Measurements from ENCODE around the gene MBNL1.

- TF ChIP-seq, protein P1, sequence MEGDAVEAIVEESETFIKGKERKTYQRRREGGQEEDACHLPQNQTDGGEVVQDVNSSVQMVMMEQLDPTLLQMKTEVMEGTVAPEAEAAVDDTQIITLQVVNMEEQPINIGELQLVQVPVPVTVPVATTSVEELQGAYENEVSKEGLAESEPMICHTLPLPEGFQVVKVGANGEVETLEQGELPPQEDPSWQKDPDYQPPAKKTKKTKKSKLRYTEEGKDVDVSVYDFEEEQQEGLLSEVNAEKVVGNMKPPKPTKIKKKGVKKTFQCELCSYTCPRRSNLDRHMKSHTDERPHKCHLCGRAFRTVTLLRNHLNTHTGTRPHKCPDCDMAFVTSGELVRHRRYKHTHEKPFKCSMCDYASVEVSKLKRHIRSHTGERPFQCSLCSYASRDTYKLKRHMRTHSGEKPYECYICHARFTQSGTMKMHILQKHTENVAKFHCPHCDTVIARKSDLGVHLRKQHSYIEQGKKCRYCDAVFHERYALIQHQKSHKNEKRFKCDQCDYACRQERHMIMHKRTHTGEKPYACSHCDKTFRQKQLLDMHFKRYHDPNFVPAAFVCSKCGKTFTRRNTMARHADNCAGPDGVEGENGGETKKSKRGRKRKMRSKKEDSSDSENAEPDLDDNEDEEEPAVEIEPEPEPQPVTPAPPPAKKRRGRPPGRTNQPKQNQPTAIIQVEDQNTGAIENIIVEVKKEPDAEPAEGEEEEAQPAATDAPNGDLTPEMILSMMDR (IDR thresholded peaks at IDR 0.05): no peak
- TF ChIP-seq TCF7L2 (IDR thresholded peaks at IDR 0.05; ENCODE audit: low read depth, low read length): no peak
- TF ChIP-seq, protein P2, sequence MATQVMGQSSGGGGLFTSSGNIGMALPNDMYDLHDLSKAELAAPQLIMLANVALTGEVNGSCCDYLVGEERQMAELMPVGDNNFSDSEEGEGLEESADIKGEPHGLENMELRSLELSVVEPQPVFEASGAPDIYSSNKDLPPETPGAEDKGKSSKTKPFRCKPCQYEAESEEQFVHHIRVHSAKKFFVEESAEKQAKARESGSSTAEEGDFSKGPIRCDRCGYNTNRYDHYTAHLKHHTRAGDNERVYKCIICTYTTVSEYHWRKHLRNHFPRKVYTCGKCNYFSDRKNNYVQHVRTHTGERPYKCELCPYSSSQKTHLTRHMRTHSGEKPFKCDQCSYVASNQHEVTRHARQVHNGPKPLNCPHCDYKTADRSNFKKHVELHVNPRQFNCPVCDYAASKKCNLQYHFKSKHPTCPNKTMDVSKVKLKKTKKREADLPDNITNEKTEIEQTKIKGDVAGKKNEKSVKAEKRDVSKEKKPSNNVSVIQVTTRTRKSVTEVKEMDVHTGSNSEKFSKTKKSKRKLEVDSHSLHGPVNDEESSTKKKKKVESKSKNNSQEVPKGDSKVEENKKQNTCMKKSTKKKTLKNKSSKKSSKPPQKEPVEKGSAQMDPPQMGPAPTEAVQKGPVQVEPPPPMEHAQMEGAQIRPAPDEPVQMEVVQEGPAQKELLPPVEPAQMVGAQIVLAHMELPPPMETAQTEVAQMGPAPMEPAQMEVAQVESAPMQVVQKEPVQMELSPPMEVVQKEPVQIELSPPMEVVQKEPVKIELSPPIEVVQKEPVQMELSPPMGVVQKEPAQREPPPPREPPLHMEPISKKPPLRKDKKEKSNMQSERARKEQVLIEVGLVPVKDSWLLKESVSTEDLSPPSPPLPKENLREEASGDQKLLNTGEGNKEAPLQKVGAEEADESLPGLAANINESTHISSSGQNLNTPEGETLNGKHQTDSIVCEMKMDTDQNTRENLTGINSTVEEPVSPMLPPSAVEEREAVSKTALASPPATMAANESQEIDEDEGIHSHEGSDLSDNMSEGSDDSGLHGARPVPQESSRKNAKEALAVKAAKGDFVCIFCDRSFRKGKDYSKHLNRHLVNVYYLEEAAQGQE (IDR thresholded peaks at IDR 0.05; ENCODE audit: insufficient read depth in 1 of 2, low read depth in 2 of 2, low read length in 1 of 2): no peak
- no peak for TF ChIP-seq SIN3A (IDR thresholded peaks at IDR 0.05; ENCODE audit: borderline replicate concordance, insufficient read depth, low read depth, low read length)
Observed at GRCh38 chr3:152496286-152496685, 227.6 kb downstream of the MBNL1 start.

Measured in Panc1 (cell line).